Peyer's patch (tissue), 4 donors: ENCODE measurements around the gene C20orf173. TPM values are rescaled to one million over a fixed set of nuclear protein-coding genes. Genes with fewer than 3 reads are reported as not detected.
"Not testable (repeated sequence)": the region's sequence is repeated elsewhere in the genome, so short reads cannot be mapped to it uniquely, and the experiment has no call there.

Source experiments
- DNase-seq, 3 donors: peaks; one replicate each; pipeline ENCODE4 v3.0.0-alpha.2; 2017 to 2019
- H3K27ac ChIP-seq, 4 donors: fragments of 200-600 bp; sonication (generic); one replicate each; pipeline ENCODE4 v1.5.1; 2016 to 2019
- H3K27me3 ChIP-seq, 2 donors: fragments of 200-600 bp; sonication (generic); one replicate each; pipeline ENCODE4 v1.5.1; 2019
- H3K36me3 ChIP-seq, 3 donors: fragments of 200-600 bp; sonication (generic); one replicate each; pipeline ENCODE4 v1.5.1; 2016 to 2019
- H3K4me1 ChIP-seq, 4 donors: fragments of 200-600 bp; sonication (generic); one replicate each; pipeline ENCODE4 v1.5.1; 2016 to 2019
- H3K4me3 ChIP-seq, 4 donors: fragments of 200-600 bp; sonication (generic); 1 replicate in 3 of 4; 2 replicates in 1 of 4; pipeline ENCODE4 v1.5.1; 2016 to 2019; ENCODE audit warnings: mild to moderate bottlenecking in 1 of 4
- H3K9me3 ChIP-seq, 4 donors: fragments of 200-600 bp; sonication (generic); one replicate each; pipeline ENCODE4 v1.5.1; 2016 to 2019; ENCODE audit warnings: mild to moderate bottlenecking in 1 of 4
- POLR2A ChIP-seq, 2 donors: fragments of 450-650 bp; IDR thresholded peaks; one replicate each; pipeline ENCODE4 v1.5.1; 2017; ENCODE audit warnings: antibody characterized with exemption in 2 of 2, mild to moderate bottlenecking in 2 of 2, moderate library complexity in 2 of 2
- total RNA-seq, 4 donors: library from RNA; depleted of rRNA; stranded (reverse); fragments of >200 nt; gene quantifications; one replicate each; pipeline ENCODE4 v1.1.0, GENCODE V29; 2016
- TF ChIP-seq, protein P1 (sequence below), 6 experiments: fragments of 450-650 bp in 4 of 6; fragments of 200-600 bp in 2 of 6; sonication (generic) in 1 of 6; IDR thresholded peaks; one replicate each; pipeline ENCODE4 v1.5.1; 2017 to 2019; ENCODE audit warnings: antibody characterized with exemption in 6 of 6, mild to moderate bottlenecking in 3 of 6, moderate library complexity in 1 of 6

The C20orf173 gene
- total RNA-seq, 4 donors from 2014 or later = not detected

DNA sequence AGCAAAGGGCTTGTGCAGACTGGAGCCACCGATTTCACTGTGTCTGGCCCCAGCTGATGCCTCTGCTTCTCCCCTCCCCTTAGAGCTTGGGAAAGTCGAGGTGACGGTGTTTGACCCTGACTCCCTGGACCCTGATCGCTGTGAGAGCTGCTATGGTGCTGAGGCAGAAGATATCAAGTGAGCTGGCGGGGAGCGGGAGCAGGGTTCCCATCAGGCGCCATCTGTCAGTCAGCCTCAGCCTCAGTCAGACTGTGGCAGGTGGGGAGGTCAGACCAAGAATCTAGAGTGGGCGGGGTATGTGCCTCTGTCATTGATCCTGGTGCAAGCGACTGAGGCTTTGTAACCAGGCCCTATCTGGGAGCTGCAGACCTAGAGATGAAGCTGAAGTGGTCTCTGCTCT is 17.9 kb upstream of the C20orf173 start:
- Histone ChIP-seq H3K4me3 (no peak overlapping the region), H3K4me1 (no peaks in the 10 kb centered on the region), H3K27ac (no peak overlapping the region), H3K27me3 (no peaks in the 10 kb centered on the region), H3K36me3 (peaks cover 0 to 52% (median 0%) of the 10 kb centered on the region in 3 donors), H3K9me3 (no peaks in the 10 kb centered on the region)
- no peak for TF ChIP-seq POLR2A (IDR thresholded peaks at IDR 0.05)
- DNase-seq = no peak

DNA sequence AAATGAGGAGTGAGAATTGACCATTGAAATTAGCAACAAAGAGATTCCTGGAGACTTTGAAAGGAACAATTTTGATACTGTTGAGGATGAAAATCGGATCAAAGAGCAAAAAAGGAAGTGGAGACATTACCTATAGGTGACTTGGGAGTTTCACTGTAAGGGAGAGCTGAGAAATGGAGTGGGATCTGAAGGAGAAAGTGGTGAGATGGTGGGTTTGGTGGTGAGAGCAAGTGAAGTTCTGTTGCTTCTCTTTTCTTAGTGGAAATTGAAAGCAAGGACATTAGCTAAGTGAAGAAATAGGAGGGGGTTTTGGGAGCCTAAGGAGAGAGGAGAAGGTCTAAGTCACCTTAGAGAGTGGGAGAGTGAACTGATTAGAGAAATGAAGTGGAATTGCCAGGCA is 16.7 kb upstream of the C20orf173 start:
- TF ChIP-seq, protein P1, sequence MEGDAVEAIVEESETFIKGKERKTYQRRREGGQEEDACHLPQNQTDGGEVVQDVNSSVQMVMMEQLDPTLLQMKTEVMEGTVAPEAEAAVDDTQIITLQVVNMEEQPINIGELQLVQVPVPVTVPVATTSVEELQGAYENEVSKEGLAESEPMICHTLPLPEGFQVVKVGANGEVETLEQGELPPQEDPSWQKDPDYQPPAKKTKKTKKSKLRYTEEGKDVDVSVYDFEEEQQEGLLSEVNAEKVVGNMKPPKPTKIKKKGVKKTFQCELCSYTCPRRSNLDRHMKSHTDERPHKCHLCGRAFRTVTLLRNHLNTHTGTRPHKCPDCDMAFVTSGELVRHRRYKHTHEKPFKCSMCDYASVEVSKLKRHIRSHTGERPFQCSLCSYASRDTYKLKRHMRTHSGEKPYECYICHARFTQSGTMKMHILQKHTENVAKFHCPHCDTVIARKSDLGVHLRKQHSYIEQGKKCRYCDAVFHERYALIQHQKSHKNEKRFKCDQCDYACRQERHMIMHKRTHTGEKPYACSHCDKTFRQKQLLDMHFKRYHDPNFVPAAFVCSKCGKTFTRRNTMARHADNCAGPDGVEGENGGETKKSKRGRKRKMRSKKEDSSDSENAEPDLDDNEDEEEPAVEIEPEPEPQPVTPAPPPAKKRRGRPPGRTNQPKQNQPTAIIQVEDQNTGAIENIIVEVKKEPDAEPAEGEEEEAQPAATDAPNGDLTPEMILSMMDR (IDR thresholded peaks at IDR 0.05) = no peak
- TF ChIP-seq POLR2A (IDR thresholded peaks at IDR 0.05) = no peak
- no peak for DNase-seq
- H3K27ac ChIP-seq = no peak overlapping the region
- no peaks in the 10 kb centered on the region for H3K27me3 ChIP-seq
- H3K4me3 ChIP-seq = no peak overlapping the region
- no peaks in the 10 kb centered on the region for H3K9me3 ChIP-seq
- H3K36me3 ChIP-seq = peaks cover 0 to 40% (median 0%) of the 10 kb centered on the region in 3 donors
- H3K4me1 ChIP-seq = peaks cover 0 to 5% (median 2%) of the 10 kb centered on the region in 4 donors

DNA sequence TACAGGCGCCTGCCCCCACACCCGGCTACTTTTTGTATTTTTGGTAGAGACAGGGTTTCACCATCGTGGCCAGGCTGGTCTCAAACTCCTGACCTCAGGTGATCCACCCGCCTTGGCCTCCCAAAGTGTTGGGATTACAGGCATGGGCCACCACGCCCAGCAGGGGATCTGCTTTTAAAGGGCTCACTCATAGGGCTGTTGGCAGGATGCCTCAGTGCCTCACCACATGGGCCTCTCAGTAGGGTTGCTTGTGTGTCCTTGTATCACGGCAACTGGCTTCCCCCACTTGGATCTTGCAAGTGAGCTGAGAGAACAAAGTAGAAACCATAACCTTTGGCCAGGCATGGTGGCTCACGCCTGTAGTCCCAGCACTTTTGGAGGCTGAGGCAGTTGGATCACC is 15.5 kb upstream of the C20orf173 start:
- not testable (repeated sequence) for H3K9me3 ChIP-seq, H3K27ac ChIP-seq, H3K4me3 ChIP-seq, DNase-seq, H3K4me1 ChIP-seq, H3K27me3 ChIP-seq
- H3K36me3 ChIP-seq = peaks cover 0 to 28% (median 0%) of the 10 kb centered on the region in 3 donors

DNA sequence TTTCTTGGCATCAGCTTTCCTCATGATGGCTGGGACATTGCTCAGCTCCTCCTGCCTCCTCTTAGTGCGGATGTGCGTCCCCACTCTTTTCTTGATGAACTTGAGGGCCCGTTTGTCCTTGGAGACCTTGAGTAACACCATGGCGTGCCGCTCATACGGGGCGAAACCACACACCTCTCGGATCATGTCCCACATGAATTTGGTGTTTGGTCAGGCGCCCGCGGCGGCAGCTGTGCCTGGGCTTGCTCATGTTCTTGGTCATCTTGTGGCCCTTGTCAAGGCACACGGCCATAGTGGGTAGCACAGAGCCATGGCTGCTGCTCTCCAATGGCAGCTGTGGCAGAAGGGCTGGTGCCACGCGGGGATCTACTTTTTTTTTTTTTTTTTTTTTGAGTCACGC is 15.0 kb upstream of the C20orf173 start:
- Histone ChIP-seq H3K4me1 (peaks cover 0 to 5% (median 2%) of the 10 kb centered on the region in 4 donors), H3K4me3 (no peak overlapping the region), H3K27me3 (no peaks in the 10 kb centered on the region), H3K27ac (no peak overlapping the region), H3K9me3 (no peaks in the 10 kb centered on the region), H3K36me3 (peaks cover 0 to 23% (median 0%) of the 10 kb centered on the region in 3 donors)
- TF ChIP-seq, protein P1 (IDR thresholded peaks at IDR 0.05) = no peak
- no peak for TF ChIP-seq POLR2A (IDR thresholded peaks at IDR 0.05)
- no peak for DNase-seq

DNA sequence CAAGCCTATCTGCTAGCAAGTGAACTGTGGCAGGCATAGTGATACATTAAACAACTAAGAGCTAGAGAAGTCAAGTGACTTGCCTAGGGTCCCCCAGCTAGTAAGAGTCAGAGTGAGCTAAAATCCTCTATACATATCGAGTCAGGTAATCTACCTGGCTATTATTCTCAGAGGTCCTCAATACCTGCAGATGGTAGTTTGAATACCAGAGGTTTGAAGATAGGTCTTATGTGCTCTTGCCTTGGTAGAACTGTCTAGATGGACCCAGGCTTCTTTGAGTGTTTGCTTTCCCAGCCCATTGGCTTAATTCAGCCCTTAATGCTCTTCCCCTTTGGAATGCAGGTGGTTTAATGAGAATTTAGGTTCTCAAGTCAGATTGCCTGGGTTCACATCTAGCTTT is 13.5 kb upstream of the C20orf173 start:
- no peak for TF ChIP-seq POLR2A (IDR thresholded peaks at IDR 0.05)
- Histone ChIP-seq H3K4me3 (no peak overlapping the region), H3K9me3 (no peaks in the 10 kb centered on the region), H3K36me3 (peaks cover 0 to 8% (median 0%) of the 10 kb centered on the region in 3 donors), H3K27me3 (no peaks in the 10 kb centered on the region), H3K27ac (no peak overlapping the region), H3K4me1 (peaks cover 0 to 5% (median 2%) of the 10 kb centered on the region in 4 donors)
- DNase-seq = no peak

DNA sequence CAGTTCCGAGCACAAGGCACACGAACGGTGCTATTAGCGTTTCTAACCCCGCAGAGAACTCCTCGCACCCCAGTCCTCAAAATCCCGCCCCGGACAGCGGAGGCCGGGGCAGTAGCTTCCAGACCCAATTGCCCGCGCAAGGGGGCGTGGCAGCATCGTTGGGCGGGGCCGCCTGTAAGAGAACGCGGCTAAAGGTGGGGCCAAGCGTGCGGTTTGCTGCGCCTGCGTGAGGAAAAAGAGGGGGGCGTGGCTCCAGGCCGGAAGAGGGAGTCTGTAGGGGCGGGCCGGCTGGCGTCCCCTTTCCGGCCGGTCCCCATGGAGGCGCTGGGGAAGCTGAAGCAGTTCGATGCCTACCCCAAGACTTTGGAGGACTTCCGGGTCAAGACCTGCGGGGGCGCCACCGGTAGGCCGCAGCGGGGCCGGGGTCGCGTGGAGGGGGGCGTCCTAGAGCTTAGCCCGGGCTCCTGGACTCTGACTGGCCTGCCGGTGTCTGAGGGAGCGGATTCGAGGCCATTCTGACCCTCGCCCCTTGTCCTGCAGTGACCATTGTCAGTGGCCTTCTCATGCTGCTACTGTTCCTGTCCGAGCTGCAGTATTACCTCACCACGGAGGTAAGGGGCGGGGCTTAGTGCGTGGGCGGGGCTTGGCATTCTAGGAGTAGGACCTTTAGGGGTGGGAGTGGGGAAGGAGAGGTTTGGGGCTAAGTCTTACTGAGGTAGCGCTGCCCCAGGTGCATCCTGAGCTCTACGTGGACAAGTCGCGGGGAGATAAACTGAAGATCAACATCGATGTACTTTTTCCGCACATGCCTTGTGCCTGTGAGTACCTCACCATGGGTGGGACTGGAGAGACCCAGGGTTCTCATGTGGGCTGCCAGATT is 12.6 kb upstream of the C20orf173 start, which contains the start of gene ERGIC3:
Gene ERGIC3, plus strand, starts transcription at position 296 of the 880 bp plus-strand sequence. Its CDS starts 20 bp downstream, at position 316.
- peak; percentile 40 to 46 for TF ChIP-seq POLR2A (IDR thresholded peaks at IDR 0.05)
- TF ChIP-seq, protein P1 (IDR thresholded peaks at IDR 0.05) = peak in 1 of 6 experiments; percentile 4
- DNase-seq = peak; percentile 97 to 99 (median 99)
- Histone ChIP-seq H3K36me3 (no peaks in the 10 kb centered on the region), H3K4me1 (peaks cover 0 to 5% (median 2%) of the 10 kb centered on the region in 4 donors), H3K4me3 (peak within 1 kb of the TSS; percentile 63 to 92 (median 88)), H3K9me3 (no peaks in the 10 kb centered on the region), H3K27me3 (no peaks in the 10 kb centered on the region), H3K27ac (peak within 1 kb of the TSS; percentile 76 to 89 (median 81))

DNA sequence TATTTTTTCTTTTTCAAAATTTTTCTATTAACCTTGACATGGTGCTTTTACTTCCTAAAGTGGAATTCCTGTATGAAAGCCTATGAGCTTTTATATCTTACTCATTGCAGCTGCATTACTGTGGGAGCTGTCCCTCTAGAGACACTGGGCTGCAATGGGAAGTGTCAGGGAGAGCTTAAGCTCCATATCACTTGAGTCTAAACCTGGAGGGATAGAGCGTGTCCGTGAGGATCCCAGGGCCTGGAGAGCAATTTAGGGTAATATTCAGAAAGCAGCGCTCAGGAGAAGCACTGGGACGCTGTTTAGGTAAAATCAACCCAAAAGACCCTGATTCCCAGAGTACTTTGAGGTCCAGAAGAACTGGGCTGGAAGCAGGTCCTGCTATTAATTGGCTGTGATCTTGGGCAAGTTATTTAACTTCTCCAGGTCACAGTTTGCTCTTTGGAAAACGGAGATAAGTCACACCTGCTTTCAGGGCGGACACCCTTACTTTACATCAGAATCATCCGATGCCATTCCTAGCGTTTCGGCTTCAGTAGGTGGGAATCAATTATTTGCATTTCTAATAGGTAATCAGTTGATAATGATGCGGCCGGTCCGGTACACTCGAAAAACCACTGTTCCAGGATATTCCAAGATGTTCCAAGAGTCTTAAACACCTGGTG is 11.8 kb upstream of the C20orf173 start:
- no peak for DNase-seq
- Histone ChIP-seq H3K9me3 (no peaks in the 10 kb centered on the region), H3K36me3 (no peaks in the 10 kb centered on the region), H3K4me3 (peak overlapping the region; percentile 63 to 92 (median 88)), H3K27ac (peak overlapping the region in 1 of 4 donors; percentile 76), H3K4me1 (peaks cover 0 to 5% (median 2%) of the 10 kb centered on the region in 4 donors), H3K27me3 (no peaks in the 10 kb centered on the region)
- TF ChIP-seq POLR2A (IDR thresholded peaks at IDR 0.05) = no peak
- TF ChIP-seq, protein P1 (IDR thresholded peaks at IDR 0.05) = no peak
